ENCODE measurements around the gene MTERF4. TPM values are rescaled to one million over a fixed set of nuclear protein-coding genes. Genes with fewer than 3 reads are reported as not detected.

MTERF4 gene
- total RNA-seq, 3 donors from 2014 or later, result 25.4 to 41.7 (median 32.2) TPM

DNA sequence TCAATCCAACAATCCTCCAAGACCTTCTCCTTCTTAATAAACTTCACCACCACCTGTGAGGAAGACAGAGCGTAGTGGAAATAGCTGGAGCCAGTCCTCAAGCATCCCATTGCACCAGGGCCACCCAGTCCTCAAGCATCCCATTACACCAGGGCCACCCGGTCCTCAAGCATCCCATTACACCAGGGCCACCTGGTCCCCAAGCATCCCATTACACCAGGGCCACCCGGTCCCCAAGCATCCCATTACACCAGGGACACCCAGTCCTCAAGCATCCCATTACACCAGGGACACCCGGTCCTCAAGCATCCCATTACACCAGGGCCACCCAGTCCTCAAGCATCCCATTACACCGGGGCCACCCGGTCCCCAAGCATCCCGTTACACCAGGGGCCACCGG lies 13.3 kb upstream of the MTERF4 start:
- no peaks in the 10 kb centered on the region for H3K4me1 ChIP-seq (ENCODE audit: low read depth)
- no peaks in the 10 kb centered on the region for H3K9me3 ChIP-seq
- ATAC-seq, result no peak

GRCh38 chr2:241114836-241115235 lies 12.7 kb upstream of the MTERF4 start:
- Histone ChIP-seq H3K9me3 (no peaks in the 10 kb centered on the region), H3K36me3 (ENCODE audit: low read depth) (no peaks in the 10 kb centered on the region), H3K4me1 (ENCODE audit: low read depth) (no peaks in the 10 kb centered on the region), H3K4me3 (no peak overlapping the region)
- TF ChIP-seq CTCF (IDR thresholded peaks at IDR 0.05), result no peak
- no peak for DNase-seq
- intact Hi-C loops (cut with DNase I, micrococcal nuclease), result no loop called here
- ATAC-seq, result no peak

More for the DNA sequence above, 13.3 kb upstream of the MTERF4 start:
- Histone ChIP-seq H3K4me3 (no peak overlapping the region), H3K36me3 (ENCODE audit: low read depth) (no peaks in the 10 kb centered on the region)
- DNase-seq, result no peak
- TF ChIP-seq CTCF (IDR thresholded peaks at IDR 0.05), result no peak
- intact Hi-C loops (cut with DNase I, micrococcal nuclease), result no loop called here

GRCh38 chr2:241112592-241112991 lies 10.5 kb upstream of the MTERF4 start:
- TF ChIP-seq CTCF (IDR thresholded peaks at IDR 0.05), result no peak
- intact Hi-C loops (cut with DNase I, micrococcal nuclease), result no loop called here
- no peak for DNase-seq

DNA sequence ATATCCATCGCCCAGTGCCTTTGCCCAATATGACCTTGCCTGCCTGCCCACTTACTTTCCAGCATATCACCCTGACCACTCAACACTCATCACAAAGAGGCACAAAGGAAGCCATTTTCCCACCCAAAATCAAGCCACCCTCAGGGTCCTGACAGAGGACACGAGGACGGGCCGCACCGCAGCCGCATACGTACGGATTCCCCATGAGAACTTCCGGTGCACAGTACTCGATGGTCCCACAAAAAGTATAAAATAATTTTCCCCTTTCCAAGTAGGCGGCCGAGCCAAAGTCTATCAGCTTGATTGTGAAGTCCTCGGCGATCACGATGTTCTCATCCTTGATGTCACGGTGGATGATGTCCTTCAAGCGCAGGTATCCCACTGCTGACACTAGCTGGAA lies 10.0 kb upstream of the MTERF4 start:
- Histone ChIP-seq H3K4me1 (ENCODE audit: low read depth) (no peaks in the 10 kb centered on the region), H3K4me3 (no peak overlapping the region), H3K36me3 (ENCODE audit: low read depth) (no peaks in the 10 kb centered on the region), H3K9me3 (no peaks in the 10 kb centered on the region)
- DNase-seq, result no peak
- no peak for ATAC-seq
- no peak for TF ChIP-seq CTCF (IDR thresholded peaks at IDR 0.05)
- intact Hi-C loops (cut with DNase I, micrococcal nuclease), result no loop called here

More at GRCh38 chr2:241112592-241112991, 10.5 kb upstream of the MTERF4 start:
- H3K9me3 ChIP-seq, result no peaks in the 10 kb centered on the region
- no peak overlapping the region for H3K4me3 ChIP-seq
- H3K36me3 ChIP-seq (ENCODE audit: low read depth), result no peaks in the 10 kb centered on the region
- no peaks in the 10 kb centered on the region for H3K4me1 ChIP-seq (ENCODE audit: low read depth)
- ATAC-seq, result no peak

GRCh38 chr2:241111440-241111805 lies 9.3 kb upstream of the MTERF4 start:
- H3K9me3 ChIP-seq, result no peaks in the 10 kb centered on the region
- TF ChIP-seq CTCF (IDR thresholded peaks at IDR 0.05), result no peak
- peak; percentile 48 for ATAC-seq
- no peaks in the 10 kb centered on the region for H3K4me1 ChIP-seq (ENCODE audit: low read depth)
- no peaks in the 10 kb centered on the region for H3K36me3 ChIP-seq (ENCODE audit: low read depth)
- DNase-seq, result no peak
- intact Hi-C loops (cut with DNase I, micrococcal nuclease), result no loop called here
- H3K4me3 ChIP-seq, result no peak overlapping the region
